NCI-H2171 (cell line): Measurements from ENCODE around the gene DNAJA3.

Experiments
- DNase-seq: peaks from one replicate; lab custom pipeline; 2025; lab: John Stamatoyannopoulos, UW

DNAJA3 gene

GRCh38 chr16:4425378-4426020 lies at the start of gene DNAJA3:
DNAJA3 (plus strand) TSS chr16:4425868; CDS start chr16:4425882, 14 bp downstream.
- peak; percentile 87 for DNase-seq

GRCh38 chr16:4376126-4376892 lies 49.4 kb upstream of the DNAJA3 start:
- no peak for DNase-seq

- DNase-seq = no peak
These were observed 48.6 kb upstream of the DNAJA3 start for GRCh38 chr16:4376893-4377572.

- DNase-seq = no peak
These were observed 48.0 kb upstream of the DNAJA3 start for GRCh38 chr16:4377573-4378154.

GRCh38 chr16:4378161-4378666 lies 47.5 kb upstream of the DNAJA3 start:
- DNase-seq = no peak

- no peak for DNase-seq
These were observed 46.5 kb upstream of the DNAJA3 start for GRCh38 chr16:4378999-4379690.

- no peak for DNase-seq
These were observed 45.3 kb upstream of the DNAJA3 start for GRCh38 chr16:4380119-4381063.

GRCh38 chr16:4381072-4381934 lies 44.4 kb upstream of the DNAJA3 start:
- DNase-seq = no peak

- no peak for DNase-seq
These were observed 43.5 kb upstream of the DNAJA3 start for GRCh38 chr16:4381935-4382794.

- no peak for DNase-seq
These were observed 42.8 kb upstream of the DNAJA3 start for GRCh38 chr16:4382795-4383357.

- no peak for DNase-seq
These were observed 41.9 kb upstream of the DNAJA3 start for GRCh38 chr16:4383591-4384444.

GRCh38 chr16:4384509-4384942 lies 41.1 kb upstream of the DNAJA3 start:
- no peak for DNase-seq

- no peak for DNase-seq
These were observed 40.4 kb upstream of the DNAJA3 start for GRCh38 chr16:4385066-4385788.

GRCh38 chr16:4385789-4386450 lies 39.7 kb upstream of the DNAJA3 start:
- no peak for DNase-seq

GRCh38 chr16:4386451-4386805 lies 39.2 kb upstream of the DNAJA3 start:
- DNase-seq = no peak

- no peak for DNase-seq
These were observed 38.6 kb upstream of the DNAJA3 start for GRCh38 chr16:4386951-4387565.
